Astrocyte (in vitro differentiated cells and primary cell): ENCODE results near the gene PLA2G3.

Experiments
- CTCF ChIP-seq: IDR thresholded peaks from 2 replicates; pipeline ENCODE4 v1.5.1; 2011; ENCODE audit warnings: low read depth, mild to moderate bottlenecking, inconsistent platforms, low read length, moderate library complexity; ENCODE audit not compliant: insufficient read depth
- EZH2 ChIP-seq: IDR thresholded peaks from 2 replicates; pipeline ENCODE4 v1.6.1; 2012; ENCODE audit warnings: mild to moderate bottlenecking, low read length, inconsistent platforms; ENCODE audit not compliant: insufficient read depth

- TF ChIP-seq CTCF (no peak), EZH2 (no peak)
Measured at GRCh38 chr22:31102441-31103081, 37.7 kb downstream of the PLA2G3 start.
